ENCODE results near the gene DAPK3.

DAPK3 gene

GRCh38 chr19:3978145-3978544 is 7.2 kb upstream of the DAPK3 start:
- Histone ChIP-seq H3K9me3 (ENCODE audit: low read length) (no peaks in the 10 kb centered on the region), H3K27ac (ENCODE audit: low read depth, low read length, poor library complexity, severe bottlenecking) (no peak overlapping the region), H3F3A (ENCODE audit: insufficient read depth, low read length) (peaks cover 9% of the 10 kb centered on the region; the same call in 1 of the 2 replicates), H3K36me3 (ENCODE audit: insufficient read depth, low read length) (peaks cover 82% of the 10 kb centered on the region), H3K79me2 (ENCODE audit: insufficient read depth, low read length) (peaks cover 7% of the 10 kb centered on the region; the same call in 1 of the 2 replicates), H3K27me3 (ENCODE audit: insufficient read depth, low read length) (no peaks in the 10 kb centered on the region), H3K4me2 (ENCODE audit: low read length) (no peak overlapping the region), H4K20me1 (ENCODE audit: insufficient read depth, low read length) (no peaks in the 10 kb centered on the region), H3K9me2 (ENCODE audit: low read depth, low read length) (no peaks in the 10 kb centered on the region), H3K4me1 (ENCODE audit: insufficient read depth, low read length, severe bottlenecking) (peaks cover 3% of the 10 kb centered on the region), H2AFZ (ENCODE audit: low read length) (no peak overlapping the region), H3K9ac (ENCODE audit: low read length) (no peak overlapping the region), H3K4me3 (ENCODE audit: low read depth, low read length, poor library complexity, severe bottlenecking) (no peak overlapping the region)
- TF ChIP-seq EZH2 (IDR thresholded peaks at IDR 0.05; ENCODE audit: borderline replicate concordance, low read length): no peak
- TF ChIP-seq CTCF (IDR thresholded peaks at IDR 0.05; ENCODE audit: low read length): no peak

GRCh38 chr19:3977242-3978143 is 6.6 kb upstream of the DAPK3 start:
- Histone ChIP-seq H4K20me1 (ENCODE audit: insufficient read depth, low read length) (no peaks in the 10 kb centered on the region), H3K4me2 (ENCODE audit: low read length) (no peak overlapping the region), H3F3A (ENCODE audit: insufficient read depth, low read length) (peaks cover 9% of the 10 kb centered on the region; the same call in 1 of the 2 replicates), H3K27ac (ENCODE audit: low read depth, low read length, poor library complexity, severe bottlenecking) (no peak overlapping the region), H3K27me3 (ENCODE audit: insufficient read depth, low read length) (no peaks in the 10 kb centered on the region), H2AFZ (ENCODE audit: low read length) (no peak overlapping the region), H3K4me3 (ENCODE audit: low read depth, low read length, poor library complexity, severe bottlenecking) (no peak overlapping the region), H3K79me2 (ENCODE audit: insufficient read depth, low read length) (peaks cover 4% of the 10 kb centered on the region; the same call in 1 of the 2 replicates), H3K9ac (ENCODE audit: low read length) (no peak overlapping the region), H3K9me2 (ENCODE audit: low read depth, low read length) (no peaks in the 10 kb centered on the region), H3K9me3 (ENCODE audit: low read length) (no peaks in the 10 kb centered on the region), H3K36me3 (ENCODE audit: insufficient read depth, low read length) (peaks cover 75% of the 10 kb centered on the region), H3K4me1 (ENCODE audit: insufficient read depth, low read length, severe bottlenecking) (no peaks in the 10 kb centered on the region)
- no peak for TF ChIP-seq CTCF (IDR thresholded peaks at IDR 0.05; ENCODE audit: low read length)
- TF ChIP-seq EZH2 (IDR thresholded peaks at IDR 0.05; ENCODE audit: borderline replicate concordance, low read length): no peak

GRCh38 chr19:3976495-3977241 is 5.8 kb upstream of the DAPK3 start:
- Histone ChIP-seq H3F3A (ENCODE audit: insufficient read depth, low read length) (peaks cover 9% of the 10 kb centered on the region; the same call in 1 of the 2 replicates), H3K27me3 (ENCODE audit: insufficient read depth, low read length) (no peaks in the 10 kb centered on the region), H3K9me2 (ENCODE audit: low read depth, low read length) (no peaks in the 10 kb centered on the region), H3K4me2 (ENCODE audit: low read length) (no peak overlapping the region), H3K4me3 (ENCODE audit: low read depth, low read length, poor library complexity, severe bottlenecking) (no peak overlapping the region), H3K79me2 (ENCODE audit: insufficient read depth, low read length) (peaks cover 4% of the 10 kb centered on the region; the same call in 1 of the 2 replicates), H3K27ac (ENCODE audit: low read depth, low read length, poor library complexity, severe bottlenecking) (no peak overlapping the region), H3K9me3 (ENCODE audit: low read length) (no peaks in the 10 kb centered on the region), H2AFZ (ENCODE audit: low read length) (no peak overlapping the region), H4K20me1 (ENCODE audit: insufficient read depth, low read length) (no peaks in the 10 kb centered on the region), H3K36me3 (ENCODE audit: insufficient read depth, low read length) (peaks cover 67% of the 10 kb centered on the region), H3K4me1 (ENCODE audit: insufficient read depth, low read length, severe bottlenecking) (peaks cover under 1% of the 10 kb centered on the region), H3K9ac (ENCODE audit: low read length) (no peak overlapping the region)
- TF ChIP-seq EZH2 (IDR thresholded peaks at IDR 0.05; ENCODE audit: borderline replicate concordance, low read length): no peak
- no peak for TF ChIP-seq CTCF (IDR thresholded peaks at IDR 0.05; ENCODE audit: low read length)

Data from OCI-LY1 (cell line).